HL-60 (cell line): ENCODE results near the gene ALK.

ENCODE experiments used
- DNase-seq, 2 experiments: peaks; one replicate each; pipeline ENCODE4 v3.0.0-alpha.2; 2010 to 2020; ENCODE audit warnings: low read depth in 1 of 2, low spot score in 1 of 2
- H3K27ac ChIP-seq: fragments of 250-450 bp; sonication (Bioruptor Pico); replicated peaks from 2 replicates; pipeline ENCODE4 v1.5.1; 2020; ENCODE audit warnings: mild to moderate bottlenecking, moderate library complexity
- H3K27me3 ChIP-seq: fragments of 250-450 bp; sonication (Bioruptor Pico); 2 replicates; pipeline ENCODE4 v1.5.1; 2021; ENCODE audit warnings: mild to moderate bottlenecking, moderate library complexity; ENCODE audit not compliant: insufficient read depth, poor library complexity, severe bottlenecking
- H3K4me3 ChIP-seq: replicated peaks from 2 replicates; pipeline ENCODE4 v1.5.1; 2011; ENCODE audit warnings: mild to moderate bottlenecking, control low read depth, low read length; ENCODE audit not compliant: insufficient read depth
- GABPA ChIP-seq: IDR thresholded peaks from 2 replicates; pipeline ENCODE4 v1.6.1; 2012; ENCODE audit warnings: low read depth
- POLR2AphosphoS5 ChIP-seq: IDR thresholded peaks from 2 replicates; pipeline ENCODE4 v1.6.1; 2012; ENCODE audit warnings: low read depth
- SPI1 ChIP-seq: IDR thresholded peaks from 2 replicates; pipeline ENCODE4 v1.6.1; 2012; ENCODE audit warnings: low read depth, mild to moderate bottlenecking, borderline replicate concordance
- TF ChIP-seq, protein P1 (sequence below): IDR thresholded peaks from 2 replicates; pipeline ENCODE4 v1.6.1; 2012; ENCODE audit warnings: low read depth; ENCODE audit not compliant: insufficient replicate concordance
- TF ChIP-seq, protein P2 (sequence below): IDR thresholded peaks from one replicate; pipeline ENCODE4 v1.5.1; 2011; ENCODE audit warnings: low read length, control low read depth, inconsistent platforms; ENCODE audit not compliant: insufficient read depth

Gene ALK

DNA sequence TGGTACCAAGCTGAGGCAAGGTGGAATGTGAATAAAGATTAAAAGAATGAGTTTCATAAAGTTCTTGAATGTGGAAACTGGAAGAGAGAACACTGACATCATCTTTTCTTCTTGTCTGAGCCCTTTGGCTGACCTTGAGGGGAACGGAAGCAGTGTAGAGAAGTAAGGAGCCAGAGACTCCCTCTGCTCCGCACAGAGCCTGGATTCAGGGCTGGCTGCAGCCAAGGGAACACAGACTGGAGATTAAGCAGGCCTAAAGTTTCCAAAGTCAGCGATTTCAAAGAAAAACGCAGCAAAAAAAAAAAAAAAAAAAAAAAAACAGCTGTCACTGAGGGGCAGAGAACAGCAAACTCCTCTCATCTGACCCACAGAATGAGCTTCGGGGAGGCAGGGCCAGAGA, 19.3 kb upstream of the ALK start:
- DNase-seq, result no peak
- TF ChIP-seq GABPA (no peak), POLR2AphosphoS5 (no peak), SPI1 (no peak)
- TF ChIP-seq, protein P1, sequence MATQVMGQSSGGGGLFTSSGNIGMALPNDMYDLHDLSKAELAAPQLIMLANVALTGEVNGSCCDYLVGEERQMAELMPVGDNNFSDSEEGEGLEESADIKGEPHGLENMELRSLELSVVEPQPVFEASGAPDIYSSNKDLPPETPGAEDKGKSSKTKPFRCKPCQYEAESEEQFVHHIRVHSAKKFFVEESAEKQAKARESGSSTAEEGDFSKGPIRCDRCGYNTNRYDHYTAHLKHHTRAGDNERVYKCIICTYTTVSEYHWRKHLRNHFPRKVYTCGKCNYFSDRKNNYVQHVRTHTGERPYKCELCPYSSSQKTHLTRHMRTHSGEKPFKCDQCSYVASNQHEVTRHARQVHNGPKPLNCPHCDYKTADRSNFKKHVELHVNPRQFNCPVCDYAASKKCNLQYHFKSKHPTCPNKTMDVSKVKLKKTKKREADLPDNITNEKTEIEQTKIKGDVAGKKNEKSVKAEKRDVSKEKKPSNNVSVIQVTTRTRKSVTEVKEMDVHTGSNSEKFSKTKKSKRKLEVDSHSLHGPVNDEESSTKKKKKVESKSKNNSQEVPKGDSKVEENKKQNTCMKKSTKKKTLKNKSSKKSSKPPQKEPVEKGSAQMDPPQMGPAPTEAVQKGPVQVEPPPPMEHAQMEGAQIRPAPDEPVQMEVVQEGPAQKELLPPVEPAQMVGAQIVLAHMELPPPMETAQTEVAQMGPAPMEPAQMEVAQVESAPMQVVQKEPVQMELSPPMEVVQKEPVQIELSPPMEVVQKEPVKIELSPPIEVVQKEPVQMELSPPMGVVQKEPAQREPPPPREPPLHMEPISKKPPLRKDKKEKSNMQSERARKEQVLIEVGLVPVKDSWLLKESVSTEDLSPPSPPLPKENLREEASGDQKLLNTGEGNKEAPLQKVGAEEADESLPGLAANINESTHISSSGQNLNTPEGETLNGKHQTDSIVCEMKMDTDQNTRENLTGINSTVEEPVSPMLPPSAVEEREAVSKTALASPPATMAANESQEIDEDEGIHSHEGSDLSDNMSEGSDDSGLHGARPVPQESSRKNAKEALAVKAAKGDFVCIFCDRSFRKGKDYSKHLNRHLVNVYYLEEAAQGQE, result no peak
- TF ChIP-seq, protein P2, sequence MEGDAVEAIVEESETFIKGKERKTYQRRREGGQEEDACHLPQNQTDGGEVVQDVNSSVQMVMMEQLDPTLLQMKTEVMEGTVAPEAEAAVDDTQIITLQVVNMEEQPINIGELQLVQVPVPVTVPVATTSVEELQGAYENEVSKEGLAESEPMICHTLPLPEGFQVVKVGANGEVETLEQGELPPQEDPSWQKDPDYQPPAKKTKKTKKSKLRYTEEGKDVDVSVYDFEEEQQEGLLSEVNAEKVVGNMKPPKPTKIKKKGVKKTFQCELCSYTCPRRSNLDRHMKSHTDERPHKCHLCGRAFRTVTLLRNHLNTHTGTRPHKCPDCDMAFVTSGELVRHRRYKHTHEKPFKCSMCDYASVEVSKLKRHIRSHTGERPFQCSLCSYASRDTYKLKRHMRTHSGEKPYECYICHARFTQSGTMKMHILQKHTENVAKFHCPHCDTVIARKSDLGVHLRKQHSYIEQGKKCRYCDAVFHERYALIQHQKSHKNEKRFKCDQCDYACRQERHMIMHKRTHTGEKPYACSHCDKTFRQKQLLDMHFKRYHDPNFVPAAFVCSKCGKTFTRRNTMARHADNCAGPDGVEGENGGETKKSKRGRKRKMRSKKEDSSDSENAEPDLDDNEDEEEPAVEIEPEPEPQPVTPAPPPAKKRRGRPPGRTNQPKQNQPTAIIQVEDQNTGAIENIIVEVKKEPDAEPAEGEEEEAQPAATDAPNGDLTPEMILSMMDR, result no peak
- no peak overlapping the region for H3K27ac ChIP-seq
- H3K4me3 ChIP-seq, result no peak overlapping the region
- H3K27me3 ChIP-seq, result no peaks in the 10 kb centered on the region

DNA sequence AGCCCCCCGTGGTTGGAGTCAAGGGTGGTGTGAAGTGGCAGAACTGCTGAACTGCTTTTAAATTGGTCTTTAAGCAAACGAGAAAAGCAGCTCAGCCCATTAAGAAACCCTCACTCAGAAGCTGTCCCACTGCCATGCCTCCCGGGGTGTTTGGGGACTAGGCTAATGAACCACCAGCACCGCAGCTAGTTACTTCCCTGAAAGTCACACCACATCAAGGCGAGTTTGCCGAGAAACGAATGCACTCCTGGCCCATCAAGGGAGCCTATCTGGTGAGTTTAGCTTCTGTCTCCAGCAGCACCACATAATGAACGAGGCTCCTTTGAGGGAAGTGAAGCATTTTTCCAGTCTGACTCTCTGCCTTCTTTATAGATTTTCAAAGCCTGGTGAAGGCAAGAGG, 14.6 kb upstream of the ALK start:
- H3K27ac ChIP-seq, result no peak overlapping the region
- no peaks in the 10 kb centered on the region for H3K27me3 ChIP-seq
- no peak for DNase-seq
- no peak overlapping the region for H3K4me3 ChIP-seq
- TF ChIP-seq, protein P1, result no peak
- TF ChIP-seq, protein P2, result no peak
- TF ChIP-seq POLR2AphosphoS5, result no peak
- TF ChIP-seq SPI1, result no peak
- TF ChIP-seq GABPA, result no peak

DNA sequence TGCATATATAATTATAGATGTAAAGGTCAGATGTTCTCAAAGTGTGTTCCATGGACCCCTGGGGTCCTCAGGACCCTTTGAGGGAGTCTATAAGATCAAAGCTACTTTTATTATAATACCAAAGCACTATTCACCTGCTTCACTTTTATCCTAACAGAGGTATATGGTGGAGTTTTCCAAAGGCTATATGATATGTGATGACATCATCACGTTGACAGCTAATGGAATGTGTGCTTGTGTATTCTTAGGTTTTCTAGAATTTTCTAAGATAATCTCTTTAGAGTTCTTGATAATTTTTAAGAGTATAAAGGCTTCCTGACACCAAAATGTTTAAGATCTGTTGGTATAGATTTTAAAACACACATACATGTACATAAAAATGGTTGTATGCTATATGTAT, 10.4 kb upstream of the ALK start:
- TF ChIP-seq, protein P2, result no peak
- TF ChIP-seq SPI1 (no peak), POLR2AphosphoS5 (no peak), GABPA (no peak)
- TF ChIP-seq, protein P1, result no peak
- DNase-seq, result no peak
- Histone ChIP-seq H3K27me3 (no peaks in the 10 kb centered on the region), H3K4me3 (no peak overlapping the region), H3K27ac (no peak overlapping the region)
